GM19455 (cell line): ENCODE data around the gene UBE2V1.
"Not testable (repeated sequence)": the region's sequence is repeated elsewhere in the genome, so short reads cannot be mapped to it uniquely, and the experiment has no call there.

Experiments used
- ATAC-seq: cut with Tn5 transposase; IDR thresholded peaks from one replicate; pipeline ENCODE4 v1.9.1; 2021; ENCODE audit not compliant: unreplicated experiment

Gene UBE2V1

DNA sequence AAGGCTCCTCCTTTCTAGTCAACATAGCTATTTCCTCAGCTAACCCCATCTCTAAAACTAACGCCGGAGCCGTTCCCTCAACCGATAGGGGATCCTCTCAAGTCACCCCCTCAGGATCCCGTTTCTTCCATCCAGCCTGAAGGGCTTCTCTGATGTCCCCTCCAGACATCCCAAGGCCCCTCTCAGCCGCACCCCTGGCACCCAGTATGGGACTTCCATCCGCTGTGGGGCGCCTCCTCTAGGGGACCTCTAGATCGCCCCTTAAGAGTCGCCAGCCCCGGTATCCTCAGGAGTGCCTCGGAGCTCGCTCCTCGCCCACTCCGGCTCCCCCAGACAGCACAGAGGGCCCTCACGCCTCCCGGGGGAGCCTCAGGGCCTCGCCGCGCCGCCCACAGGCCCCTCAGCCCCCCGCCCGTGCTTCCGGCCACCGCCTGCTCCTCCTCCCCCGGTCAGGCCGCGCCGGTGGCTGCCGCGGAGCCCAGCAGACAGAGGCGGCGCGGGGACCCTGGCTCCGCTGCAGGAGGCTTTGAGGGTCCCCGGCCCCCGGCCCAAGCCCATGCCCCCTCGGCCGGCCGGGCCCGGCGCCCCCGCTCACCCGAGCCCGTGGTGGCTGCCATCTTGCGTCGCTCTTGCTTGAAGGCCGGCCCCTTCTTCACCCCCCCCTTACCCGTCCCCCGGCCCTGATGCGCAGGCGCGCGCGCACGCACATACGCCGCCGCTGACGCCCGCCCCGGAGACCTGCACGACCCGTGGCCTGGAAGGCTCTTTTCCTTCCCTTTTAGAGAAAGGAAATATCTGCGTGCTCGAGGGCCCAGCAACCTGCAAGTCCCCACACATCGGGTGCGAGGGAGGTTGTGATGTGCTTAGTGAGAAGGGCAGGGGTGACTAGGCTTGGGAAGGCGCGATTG lies at the start of gene UBE2V1:
Gene UBE2V1 (minus strand): TSS at position 639 of the 908 bp plus-strand sequence. CDS start 22 bp downstream, at position 617.
- no peak for ATAC-seq

DNA sequence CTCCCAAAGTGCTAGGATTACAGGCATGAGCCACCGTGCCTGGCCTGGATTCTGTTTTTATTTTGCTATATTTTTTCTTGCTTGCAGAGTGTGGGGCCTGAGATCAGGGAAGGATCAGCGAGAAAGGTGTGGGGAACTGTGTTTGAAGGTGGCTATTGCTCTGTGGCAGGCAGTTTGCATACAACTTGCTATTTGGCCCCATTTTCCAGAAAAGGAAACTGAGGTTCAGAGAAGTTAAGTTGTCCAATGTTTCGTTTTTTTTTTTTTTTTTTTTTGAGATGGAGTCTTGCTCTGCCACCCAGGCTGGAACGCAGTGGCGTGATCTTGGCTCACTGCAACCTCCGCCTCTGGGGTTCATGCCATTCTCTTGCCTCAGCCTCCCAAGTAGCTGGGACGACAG lies 48.5 kb upstream of the UBE2V1 start:
- ATAC-seq: not testable (repeated sequence)

DNA sequence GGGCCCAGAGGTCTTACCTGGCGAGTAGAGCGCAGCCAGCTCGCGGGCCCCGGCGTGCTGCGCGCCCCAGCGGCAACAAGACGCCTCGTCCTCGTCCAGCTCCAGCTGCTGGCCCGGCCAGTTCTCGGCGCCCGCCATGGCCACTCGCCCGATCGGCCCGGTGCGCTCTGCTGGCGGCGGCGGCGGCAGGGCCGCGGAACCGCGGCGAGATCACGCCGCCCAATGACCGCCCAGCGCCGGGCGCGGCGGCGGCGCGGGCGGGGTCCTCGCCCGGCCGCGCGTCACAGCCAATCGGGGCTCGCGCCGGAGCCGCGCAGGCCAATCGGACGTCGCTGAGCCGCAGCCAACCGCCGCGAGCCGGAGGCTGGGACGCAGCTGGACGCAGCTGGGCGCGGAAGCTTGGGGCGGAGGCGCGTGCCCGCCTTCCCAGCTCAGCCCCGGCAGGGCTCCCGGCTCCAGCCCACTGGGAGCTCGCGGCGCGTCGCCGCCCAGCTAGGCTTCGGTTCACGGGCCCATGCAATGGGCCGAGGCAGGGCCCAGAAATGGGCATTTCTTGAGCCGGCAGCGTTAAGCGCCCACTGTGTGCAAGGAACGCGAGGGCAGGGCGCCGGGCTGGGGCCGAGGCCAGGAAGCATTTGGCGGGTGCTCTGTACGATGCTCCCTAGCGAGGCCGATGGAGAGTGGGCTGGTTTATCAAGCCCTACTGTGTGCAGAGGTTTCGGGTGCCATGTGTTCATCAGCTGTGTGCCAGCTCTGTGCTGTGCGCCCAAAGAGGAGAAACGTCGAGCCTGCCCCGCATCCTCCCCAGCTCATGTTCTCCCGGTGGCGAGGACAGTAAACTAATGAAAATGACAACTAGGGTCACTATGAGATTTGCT lies 40.8 kb upstream of the UBE2V1 start, which contains the start of gene PEDS1:
Gene PEDS1 (minus strand): TSS at position 224 of the 878 bp plus-strand sequence. CDS start 86 bp downstream, at position 138.
- ATAC-seq: peak; percentile 96

DNA sequence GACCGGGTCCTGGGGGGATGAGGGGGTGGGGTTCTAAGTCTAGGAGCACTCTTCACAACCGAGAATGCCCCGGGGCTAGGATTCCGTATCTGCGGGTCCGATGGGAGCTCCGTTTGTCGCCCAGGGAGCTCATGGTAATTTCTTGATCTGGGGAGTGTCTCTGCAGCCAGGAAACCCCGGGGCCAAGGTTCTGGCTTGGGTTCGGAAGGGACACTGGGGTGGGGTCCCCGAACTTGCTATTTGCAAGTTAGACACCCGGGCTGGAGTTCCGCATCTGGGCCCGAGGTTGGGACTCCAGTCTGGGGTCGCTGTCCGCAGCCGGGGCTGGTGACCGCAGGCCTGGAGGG lies 40.2 kb upstream of the UBE2V1 start:
- peak; percentile 12 for ATAC-seq

DNA sequence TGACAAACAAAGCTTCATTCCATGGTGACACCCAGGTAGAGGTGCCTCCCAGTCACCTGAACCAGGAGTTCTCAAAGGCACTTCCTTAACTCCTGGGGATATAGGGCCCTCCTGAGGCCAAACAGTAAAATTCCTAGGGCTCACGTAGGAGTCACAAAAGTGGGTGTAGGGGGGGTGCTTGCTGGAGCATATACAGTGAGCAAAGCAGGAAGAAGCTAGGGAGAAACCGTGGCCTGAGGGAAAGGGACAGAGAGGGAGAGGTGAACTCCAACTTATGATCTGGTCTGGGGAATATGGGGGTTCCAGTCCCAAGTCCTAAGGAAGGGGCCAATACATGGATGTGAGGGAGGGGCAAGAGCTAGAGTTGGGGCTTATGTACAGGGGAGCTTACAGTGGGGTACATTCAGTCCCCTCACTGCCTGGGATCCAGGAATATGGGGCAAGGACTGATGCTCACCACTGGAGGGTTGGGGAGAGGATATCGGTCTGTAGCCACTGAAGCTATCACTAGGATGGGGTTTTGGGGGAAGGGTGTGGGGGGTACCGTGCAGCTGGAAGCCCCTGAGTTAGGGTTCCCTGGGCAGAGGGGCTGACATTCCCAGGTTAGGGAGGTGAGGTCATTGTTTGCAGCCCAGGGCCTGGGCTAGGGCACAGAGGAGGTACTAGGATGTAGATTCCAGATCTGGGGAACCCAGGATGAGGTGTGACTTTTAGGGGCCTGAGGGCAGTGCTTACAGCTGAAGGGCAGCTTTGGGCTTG lies 39.6 kb upstream of the UBE2V1 start:
- ATAC-seq: no peak

DNA sequence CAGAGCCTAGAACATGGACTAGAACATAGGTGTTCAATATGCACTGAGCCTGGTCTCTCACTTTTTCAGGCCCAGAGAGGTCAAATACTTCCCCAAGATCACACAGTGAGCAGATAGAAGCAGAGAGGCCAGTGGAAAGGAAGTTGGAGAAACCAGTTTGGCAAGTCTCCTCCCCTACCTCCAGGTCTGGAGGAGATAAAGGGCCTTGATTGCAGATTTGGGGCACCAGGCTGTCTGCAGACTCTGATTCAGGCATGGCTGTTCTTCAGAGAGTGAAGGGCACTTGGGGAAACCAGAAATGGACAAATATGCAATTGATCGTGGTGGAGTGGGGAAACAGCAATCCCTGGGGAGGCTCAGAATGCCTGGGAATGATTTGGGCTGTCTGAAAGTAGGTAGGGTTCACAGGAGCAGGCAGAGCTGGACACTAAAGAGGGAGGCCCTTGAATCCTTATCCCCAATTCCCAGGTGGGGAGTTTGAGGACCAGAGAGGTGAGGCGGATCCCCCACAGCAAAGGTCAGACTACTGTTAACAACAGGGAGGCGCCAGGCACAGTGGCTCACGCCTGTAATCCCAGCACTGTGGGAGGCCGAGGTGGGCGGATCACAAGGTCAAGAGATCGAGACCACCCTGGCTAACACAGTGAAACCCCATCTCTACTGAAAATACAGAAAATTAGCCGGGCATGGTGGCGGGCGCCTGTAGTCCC lies 38.2 kb upstream of the UBE2V1 start:
- ATAC-seq: no peak

DNA sequence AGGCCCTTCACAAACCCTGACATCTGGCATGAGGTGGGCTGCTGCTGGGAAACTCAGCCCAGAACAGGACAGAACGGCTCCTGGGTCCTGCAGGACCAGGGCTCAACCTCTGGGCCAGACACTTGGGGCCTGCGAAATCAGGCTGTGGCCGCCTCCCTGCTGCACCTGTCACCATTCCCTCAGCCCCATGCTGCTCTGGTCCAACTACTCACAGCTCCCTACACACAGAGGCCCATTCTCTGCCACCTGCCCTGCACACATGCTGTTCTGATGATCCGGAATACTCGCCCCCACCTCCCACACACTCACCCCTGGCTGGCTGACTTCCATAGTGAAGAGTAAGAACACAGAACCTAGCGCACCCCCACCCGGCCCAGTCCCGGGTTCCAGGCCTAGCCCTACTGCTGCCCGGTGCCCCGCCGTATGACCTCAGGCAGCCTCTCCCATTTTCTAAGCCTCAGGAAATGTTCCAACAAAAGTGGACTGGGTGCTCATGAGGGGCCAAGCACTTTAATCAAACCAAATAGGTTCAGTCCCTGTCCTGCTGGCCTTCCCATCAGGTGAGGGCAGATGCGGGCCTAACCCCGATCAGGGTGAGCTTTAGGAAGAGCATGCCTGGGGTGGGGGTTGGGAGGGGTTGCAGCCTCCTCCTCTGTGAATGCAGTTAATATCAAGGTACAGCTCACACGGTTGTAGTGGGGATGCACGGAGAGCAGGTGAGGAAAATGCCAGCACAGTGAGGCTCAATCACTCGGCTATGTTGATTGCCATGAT lies 36.7 kb upstream of the UBE2V1 start:
- no peak for ATAC-seq

DNA sequence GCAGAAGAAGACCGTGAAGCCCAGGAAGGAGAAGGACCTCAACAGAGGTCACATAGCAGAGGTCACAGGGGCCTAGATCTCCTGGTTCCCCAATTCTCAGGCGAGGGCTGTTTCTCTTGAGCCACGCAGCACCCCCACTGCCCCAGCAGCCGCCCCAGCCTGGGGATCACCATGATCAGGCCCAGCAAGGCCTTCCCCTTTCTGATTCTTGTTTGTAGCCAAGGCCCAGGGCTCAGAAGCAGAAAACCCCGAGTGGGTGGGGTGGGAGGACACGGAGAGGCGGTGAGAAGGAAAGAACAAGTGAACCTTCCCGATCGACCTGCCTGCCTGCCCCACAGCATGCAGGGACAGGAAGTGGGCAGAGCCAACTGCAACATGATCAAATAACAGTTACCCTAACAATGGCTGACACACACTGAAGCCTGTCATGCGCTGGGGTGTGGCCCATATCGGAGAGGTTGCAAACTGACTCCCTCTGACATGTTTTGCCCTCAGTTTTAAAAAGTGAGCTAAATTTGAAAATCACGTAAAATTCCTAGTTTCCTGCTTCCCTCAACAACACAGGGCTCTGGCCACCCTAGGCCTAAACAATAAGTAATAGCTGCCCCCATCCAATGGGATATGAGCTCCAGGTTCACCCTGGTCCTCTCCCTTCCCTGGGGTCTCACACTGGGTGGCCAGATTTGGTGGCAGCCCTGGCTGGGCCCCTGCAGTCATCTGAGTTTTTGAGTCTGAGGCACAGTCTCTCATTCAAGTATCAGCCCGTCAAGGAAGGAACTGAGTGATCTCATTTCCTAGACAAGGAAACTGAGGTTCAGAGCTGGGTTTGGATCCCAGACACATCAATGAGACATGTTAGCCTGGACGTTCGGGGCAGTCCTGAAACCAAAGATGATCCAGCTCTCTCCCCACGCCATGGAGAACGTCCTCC lies 34.0 kb upstream of the UBE2V1 start:
- peak; percentile 79 for ATAC-seq

DNA sequence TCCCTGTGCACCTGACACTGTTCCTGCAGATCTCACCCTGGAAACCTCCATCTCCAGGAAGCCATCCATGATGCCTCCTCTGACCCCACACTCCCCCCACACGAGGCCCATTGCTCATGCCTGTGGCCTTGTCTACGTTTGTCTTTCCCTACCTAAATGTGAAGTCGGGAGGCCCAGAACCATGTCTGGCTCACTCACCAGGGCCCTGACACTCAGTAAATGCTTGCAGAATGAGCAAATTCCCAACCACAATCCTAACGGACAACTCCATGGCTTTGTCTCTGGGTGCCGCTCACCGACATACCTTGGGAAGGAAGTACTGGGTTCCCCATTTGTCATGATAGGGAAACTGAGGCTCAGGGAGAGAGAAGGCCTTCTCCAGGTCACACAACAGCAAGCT lies 33.3 kb upstream of the UBE2V1 start:
- ATAC-seq: no peak

DNA sequence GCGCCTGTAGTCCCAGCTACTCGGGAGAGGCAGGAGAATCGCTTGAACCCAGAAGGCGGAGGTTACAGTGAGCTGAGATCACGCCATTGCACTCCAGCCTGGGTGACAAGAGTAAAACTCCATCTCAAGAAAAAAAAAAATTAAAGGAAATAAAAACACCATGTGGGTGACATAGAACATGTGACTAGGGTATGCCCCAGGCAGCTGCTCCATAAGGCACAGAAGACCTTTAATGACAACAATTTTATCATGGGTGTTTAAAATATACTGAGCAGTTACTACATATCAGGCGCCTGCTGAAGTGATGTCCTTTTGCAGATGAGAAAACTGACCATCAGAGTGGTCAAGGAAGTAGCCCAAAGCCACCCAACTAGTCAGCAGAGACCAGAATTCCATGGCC lies 32.6 kb upstream of the UBE2V1 start:
- ATAC-seq: no peak

DNA sequence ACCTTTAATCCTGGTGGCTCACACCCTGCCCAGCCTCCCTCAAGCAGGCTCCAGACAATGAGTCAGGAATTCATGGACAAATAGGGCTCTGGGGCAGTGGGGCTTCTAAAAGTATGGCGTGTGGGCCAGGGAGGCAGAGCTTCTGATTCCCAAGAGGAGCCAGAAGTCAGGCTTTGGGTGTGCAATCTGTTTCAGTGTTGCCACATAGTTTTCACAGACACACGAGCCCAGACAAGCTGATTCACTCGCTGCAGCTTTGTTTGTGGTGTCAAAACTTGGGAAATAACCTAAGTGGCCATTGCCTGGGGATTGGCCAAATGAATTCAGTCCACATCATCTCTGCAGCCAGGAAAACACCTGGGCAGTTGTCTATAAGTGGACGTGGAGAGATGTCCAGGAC lies 31.4 kb upstream of the UBE2V1 start:
- no peak for ATAC-seq

DNA sequence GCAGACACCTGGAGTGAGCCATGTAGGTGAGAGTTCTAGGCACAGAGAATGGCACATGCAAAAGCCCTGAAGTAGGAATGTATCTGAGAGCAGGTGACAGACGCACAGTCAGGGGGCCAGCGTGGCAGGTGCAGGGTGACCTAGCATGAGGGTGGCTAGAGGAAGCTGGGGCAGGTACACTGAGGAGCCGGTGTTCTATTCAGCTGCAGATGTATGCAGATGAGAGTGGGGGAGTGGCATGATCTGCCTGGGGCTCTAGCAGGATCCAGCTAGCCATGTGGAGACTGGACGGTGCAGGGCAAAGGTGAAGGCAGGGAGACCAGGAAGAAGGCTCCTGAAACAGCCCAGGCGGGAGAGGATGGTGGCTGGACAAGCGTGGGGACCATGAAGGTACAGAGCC lies 29.9 kb upstream of the UBE2V1 start:
- no peak for ATAC-seq

DNA sequence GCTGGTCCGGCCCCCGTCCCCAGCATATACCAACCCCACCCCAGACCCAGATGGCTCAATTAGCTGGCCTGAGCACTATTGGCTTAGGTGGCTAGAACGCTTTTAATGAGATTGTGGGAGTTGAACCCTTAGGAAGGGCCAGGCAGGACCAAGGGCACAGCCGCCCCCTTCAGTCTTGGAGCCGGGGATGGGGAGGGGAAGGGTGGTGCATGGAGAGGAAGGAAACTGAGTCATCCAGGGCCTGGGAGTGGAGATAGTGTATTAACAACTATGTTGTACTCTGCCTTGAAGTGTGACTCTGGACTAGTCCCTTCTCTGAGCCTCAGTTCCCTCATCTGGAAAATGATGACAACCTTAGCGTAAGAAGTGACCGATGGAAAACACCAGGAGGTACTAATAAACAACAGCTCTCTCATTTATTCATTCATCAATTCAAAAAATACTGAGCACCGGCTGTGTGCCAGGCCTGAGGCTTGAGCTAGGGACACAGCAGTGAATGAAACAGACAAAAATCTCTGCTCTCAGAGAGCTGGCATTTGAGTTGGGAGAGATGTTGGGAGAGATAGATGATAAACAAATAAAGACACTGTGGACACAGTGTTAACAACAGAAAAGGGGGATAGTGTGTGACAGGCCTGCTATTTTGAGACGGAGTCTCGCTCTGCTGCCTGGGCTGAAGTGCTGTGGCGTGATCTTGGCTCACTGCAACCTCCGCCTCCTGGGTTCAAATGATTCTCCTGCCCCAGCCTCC lies 29.0 kb upstream of the UBE2V1 start:
- no peak for ATAC-seq

DNA sequence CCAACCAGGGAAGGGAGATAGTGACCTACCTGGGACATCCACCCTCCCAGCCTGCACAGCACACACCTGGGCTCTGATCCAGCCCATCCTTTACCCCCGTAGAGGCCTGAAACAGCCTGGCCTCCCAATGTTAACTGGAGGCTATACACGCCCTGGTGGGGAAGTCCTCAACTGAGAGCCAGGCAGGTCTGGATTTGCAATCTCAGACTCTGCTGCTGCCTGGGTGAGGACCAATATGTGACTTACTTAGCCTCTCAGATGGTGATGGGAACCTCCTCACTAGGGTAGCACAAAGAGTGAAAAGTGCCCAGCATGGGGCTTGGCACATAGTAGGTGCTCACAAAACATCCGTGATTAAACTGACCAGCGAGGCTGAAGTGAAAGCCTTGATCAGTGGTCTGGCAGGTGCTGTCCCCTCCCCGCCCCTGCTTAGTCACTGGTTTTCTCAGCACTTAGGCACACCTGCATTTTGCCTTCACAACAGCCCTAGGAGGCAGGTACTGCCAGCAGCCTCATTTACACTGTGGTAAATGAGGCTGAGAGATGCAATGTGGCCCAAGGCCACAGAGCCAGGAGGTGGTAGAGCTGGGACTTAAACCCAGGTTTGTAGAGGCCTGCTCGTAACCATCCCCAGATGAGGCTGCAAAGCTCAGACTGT lies 28.2 kb upstream of the UBE2V1 start:
- ATAC-seq: no peak

DNA sequence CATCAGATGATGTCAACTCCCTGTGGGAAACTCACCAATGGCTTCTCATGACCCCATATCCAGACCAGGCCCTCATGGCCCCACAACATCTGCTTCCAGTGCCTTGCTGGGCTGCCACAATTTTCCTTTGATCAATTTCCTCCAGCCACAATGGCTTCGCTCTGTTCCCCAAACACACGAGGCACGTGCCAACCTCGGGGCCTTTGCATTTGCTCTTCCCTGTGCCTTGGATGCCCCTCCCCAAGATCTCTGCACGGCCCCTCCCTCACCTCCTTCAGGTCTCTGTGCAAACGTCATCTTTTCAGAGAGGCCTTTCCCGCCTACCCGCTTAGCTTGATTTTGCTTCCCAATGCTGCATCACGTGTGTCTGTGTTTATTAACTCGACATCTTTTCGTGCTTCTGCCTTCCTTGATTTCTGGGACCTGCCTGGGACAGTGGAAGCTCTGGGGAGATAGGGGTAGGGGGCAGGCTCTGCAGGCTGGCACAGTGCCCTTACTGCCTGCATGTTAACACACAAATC lies 27.4 kb upstream of the UBE2V1 start:
- ATAC-seq: no peak

DNA sequence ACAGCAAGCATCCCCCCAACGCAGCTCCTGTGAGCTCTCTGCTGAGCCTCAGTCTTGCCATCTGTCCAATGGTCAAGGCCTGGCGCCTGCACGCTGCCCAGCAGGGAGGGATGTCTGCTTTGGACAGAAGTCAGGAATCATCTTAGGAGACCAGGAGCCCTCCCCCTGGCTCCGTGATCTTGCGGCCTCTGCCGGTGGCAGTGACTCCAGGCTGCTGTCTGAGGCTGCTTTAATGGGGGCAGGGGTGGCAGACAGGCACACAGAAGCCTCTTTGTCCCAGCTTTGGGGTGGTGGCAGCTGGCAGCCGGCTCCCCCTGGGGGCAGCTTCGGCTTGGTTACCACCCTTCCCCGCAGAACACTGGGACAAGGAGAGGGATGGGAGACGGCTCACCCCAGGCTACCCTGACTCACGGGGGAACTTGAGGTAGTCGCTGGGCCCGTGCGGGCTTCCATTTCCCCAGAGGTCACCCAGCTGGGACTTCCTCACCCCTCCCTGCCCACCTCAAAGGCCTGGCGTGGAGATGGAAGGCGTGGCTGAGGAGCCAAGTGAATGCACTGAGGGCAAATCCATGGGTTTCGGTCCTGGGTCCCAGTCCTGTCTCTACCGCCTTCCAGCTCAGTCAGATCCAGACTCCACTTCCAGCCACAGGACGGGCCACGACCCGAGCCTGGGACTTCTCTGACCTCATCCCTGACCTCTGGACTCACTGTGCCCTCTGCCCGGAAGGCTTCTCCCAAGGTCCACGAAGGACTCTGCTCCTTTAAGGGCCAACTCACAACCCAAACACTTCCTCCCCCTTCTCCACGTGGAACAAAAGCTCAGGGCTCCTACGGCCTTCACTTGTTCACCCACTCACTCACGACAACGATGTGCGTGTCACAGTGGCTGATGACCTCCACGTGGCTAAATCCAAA lies 25.8 kb upstream of the UBE2V1 start:
- no peak for ATAC-seq
